GM10847 (cell line): Measurements from ENCODE around the gene GLMN.

ENCODE experiments used
- POLR2A ChIP-seq: IDR thresholded peaks from 2 replicates; pipeline ENCODE4 v1.6.1; 2011; ENCODE audit not compliant: insufficient read length; ENCODE audit errors: extremely low read depth

GLMN gene

DNA sequence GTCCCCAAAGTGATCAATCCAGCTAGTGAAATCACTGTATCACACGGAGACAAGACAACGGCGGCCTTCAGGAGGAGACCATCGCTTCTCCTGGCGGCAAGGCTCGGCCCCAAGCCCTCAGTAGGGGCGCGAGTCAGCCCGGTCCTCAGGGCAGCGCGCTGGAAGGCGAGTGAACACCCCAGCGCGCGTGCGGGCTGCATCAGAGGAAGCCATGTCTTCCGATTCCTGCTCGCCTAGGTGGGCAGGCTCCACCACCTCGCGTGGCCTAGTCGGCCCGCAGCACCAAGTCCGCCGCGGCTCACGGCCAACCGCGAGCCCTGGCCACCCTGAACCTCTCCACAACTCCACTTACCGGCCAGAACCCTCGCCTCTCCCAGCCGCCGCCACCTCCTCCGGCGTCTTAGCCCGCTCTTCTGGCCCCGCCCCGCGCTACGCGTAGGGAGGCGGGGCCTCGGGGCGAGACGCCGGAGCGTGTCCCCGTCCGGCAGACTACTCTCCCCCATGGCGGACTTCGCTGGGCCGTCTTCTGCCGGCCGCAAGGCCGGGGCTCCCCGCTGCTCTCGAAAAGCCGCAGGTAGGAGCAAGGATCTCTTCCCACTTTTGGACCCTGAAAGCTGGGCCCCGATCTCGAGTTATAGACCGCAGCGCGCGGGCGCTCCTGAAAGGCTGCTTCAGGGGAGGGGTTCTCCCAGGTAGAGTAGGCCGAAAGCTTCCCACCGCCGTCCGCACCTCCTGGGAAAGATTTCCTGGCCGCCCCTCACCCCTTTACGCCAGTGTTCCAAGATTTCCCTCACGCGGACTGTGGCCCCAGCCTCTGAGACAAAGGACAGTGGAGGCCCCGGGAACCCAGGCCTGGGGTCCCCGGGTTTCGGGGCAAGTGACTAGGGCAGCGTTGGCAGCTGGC lies at the start of gene GLMN, which contains the start of gene RPAP2:
Gene GLMN (minus strand): TSS at position 415 of the 904 bp plus-strand sequence. CDS start 988 bp downstream, outside the sequence.
Gene RPAP2 (plus strand): TSS at position 487 of the 904 bp plus-strand sequence. CDS start 15 bp downstream, at position 502.
- peak; percentile 83 for TF ChIP-seq POLR2A

DNA sequence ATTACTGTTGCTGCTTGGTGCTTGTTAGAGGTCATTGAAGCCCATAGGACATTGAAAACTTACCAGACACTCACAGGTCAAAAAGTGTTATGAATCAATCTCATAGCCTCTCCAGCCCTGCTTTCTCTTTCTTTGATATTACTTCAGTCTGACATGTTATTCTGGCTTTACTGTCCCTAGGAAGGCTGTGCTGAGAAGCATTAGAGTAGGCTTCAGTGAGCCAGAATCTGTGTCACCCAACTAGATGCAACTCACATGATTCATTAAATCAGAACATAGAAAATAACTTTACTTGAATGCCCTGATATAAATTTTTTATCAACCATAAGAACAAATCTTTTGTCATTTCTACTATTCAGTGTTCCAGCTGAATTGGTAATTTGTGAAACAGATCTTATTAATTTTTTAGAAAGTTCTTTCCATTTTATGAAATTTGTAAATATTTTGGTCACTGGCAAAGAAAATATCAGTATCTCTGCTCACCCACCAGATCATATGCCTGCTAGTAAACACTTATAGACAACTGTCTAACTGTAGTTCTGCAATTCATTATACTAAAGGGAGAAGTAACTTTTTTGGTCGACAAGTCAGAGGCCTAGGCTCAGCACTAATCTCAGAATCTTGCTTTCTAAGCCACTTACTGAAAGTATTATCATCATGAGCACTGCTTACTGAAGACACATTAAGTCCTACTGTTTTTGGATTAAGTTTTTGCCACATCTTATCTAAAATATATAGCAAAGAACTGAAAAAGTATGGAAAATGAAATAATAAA lies 48.3 kb upstream of the GLMN start:
- no peak for TF ChIP-seq POLR2A

DNA sequence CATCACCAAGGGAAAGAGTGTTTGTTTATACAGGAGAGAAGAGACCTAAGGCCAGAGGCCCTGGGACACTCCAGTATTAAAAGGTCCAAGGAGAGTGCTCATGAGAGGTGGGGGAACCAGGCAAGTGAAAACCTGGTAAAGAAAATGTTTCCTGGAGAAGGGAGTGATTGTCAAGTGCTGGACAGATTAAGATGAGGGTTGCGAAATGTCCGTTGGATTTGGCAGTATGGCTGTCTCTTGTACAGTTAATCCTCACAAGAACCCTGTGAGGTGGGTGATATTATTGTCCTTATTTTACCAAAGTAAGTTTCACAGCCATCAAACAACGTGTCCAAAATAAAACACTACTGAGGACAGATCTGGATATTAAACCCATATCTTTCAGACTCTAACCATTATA lies 44.3 kb upstream of the GLMN start:
- TF ChIP-seq POLR2A = no peak

DNA sequence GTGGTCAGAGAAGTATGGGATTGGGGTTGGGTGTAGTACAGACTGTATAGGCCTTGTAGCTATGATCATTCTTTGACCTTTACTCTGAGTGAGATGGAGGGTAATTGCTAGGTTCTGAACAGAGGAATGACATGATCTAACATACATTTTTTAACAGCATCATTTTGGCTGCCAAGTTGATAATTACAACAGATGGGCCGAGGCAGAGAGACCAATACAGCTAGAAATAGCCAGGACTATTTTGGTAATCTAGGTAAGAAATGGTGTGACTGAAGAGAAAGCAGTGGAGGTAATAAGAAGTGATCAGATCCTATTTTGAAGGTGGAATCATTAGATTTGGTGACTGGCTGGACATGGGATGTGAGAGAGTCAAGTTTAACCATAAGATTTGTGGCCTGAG lies 43.6 kb upstream of the GLMN start:
- TF ChIP-seq POLR2A = no peak

DNA sequence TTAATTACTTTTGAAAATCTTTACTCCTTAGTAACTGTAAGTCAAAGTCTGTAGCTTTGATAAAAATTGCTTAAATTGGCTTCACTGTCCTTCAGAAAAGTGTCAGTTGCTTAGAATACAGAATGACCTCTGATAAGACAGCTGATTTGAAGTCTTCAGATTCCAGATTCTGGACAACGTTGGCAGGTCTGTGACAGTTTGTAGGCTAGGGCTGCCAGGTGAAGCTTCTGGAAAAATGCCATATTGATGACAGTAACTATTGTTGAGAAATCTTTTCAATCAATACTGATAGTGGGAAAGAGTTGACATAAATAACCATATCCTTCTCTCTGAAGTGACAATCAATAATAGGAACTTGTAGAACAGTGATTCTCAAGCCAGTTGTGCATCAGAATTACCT lies 41.4 kb upstream of the GLMN start:
- TF ChIP-seq POLR2A = no peak

- no peak for TF ChIP-seq POLR2A
These were observed 34.9 kb upstream of the GLMN start for GRCh38 chr1:92333668-92334067.

DNA sequence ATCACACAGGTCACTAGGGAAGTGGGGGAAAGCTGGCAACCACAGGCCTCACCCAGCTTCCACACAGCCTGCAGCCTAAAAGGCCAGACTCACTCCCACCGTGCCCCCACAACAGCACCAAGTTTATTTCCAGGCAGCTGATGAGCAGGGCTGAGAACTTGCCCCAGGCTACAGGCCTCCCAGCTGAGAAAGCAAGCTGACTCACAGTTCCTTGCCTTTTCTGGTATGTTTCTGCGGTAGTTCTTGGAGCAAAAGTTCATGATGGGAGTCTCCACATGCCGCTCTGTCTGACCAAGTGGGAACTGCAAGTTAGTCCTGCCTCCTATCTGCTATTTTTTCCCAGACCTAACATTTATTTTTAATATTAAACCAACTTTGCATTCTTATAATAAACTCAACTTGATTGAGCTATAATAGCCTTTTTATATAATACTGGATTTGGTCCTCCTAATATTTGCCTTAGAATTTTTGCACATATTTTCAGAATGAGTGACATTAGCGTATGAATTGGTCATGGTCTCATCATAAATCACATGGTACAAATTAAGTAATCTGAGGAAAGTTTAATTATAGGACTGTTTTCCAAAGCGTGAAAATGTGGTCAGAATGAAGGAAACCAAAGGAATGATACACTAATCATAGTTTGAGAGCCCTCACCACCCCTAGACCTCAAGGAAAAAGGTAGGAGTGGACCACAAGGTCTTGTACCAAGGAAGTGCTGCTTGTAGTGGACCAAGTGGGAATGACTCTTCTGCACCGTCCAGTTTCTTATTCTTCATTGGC lies 30.8 kb upstream of the GLMN start:
- no peak for TF ChIP-seq POLR2A

- no peak for TF ChIP-seq POLR2A
These were observed 29.0 kb upstream of the GLMN start for GRCh38 chr1:92327794-92328193.

- TF ChIP-seq POLR2A = no peak
These were observed 27.9 kb upstream of the GLMN start for GRCh38 chr1:92326681-92327080.

- TF ChIP-seq POLR2A = no peak
These were observed 26.0 kb upstream of the GLMN start for GRCh38 chr1:92324784-92325183.

DNA sequence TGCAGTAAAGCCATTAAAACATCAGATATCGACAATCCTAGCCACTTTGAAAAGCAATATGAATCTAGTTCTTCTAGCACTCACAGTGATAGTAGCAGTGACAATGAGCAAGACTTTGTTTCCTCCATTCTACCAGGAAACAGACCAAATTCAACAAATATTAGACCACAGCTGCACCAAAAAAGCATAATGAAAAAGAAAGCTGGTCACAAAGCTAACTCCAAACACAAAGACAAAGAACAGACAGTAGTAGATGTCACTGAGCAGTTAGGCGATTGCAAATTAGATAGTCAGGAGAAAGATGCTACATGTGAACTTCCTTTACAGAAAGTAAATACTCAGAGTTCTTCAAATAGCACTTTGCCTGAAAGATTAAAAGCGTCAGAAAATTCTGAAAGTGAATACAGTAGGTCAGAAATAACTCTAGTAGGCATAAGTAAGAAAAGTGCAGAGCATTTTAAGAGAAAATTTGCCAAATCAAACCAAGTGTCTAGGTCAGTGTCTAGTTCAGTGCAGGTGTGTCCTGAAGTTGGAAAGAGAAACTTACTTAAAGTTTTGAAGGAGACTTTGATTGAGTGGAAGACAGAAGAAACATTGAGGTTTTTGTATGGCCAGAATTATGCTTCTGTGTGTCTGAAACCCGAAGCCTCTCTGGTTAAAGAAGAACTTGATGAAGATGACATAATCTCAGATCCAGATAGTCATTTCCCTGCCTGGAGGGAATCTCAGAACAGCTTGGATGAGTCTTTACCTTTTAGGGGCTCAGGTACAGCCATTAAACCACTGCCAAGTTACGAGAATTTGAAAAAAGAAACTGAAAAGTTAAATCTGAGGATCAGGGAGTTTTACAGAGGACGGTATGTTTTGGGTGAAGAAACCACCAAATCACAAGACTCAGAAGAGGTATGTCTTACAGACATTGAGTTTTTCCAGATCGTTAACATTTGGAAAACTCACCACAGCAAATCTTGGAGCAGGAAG lies 25.0 kb upstream of the GLMN start:
- no peak for TF ChIP-seq POLR2A

DNA sequence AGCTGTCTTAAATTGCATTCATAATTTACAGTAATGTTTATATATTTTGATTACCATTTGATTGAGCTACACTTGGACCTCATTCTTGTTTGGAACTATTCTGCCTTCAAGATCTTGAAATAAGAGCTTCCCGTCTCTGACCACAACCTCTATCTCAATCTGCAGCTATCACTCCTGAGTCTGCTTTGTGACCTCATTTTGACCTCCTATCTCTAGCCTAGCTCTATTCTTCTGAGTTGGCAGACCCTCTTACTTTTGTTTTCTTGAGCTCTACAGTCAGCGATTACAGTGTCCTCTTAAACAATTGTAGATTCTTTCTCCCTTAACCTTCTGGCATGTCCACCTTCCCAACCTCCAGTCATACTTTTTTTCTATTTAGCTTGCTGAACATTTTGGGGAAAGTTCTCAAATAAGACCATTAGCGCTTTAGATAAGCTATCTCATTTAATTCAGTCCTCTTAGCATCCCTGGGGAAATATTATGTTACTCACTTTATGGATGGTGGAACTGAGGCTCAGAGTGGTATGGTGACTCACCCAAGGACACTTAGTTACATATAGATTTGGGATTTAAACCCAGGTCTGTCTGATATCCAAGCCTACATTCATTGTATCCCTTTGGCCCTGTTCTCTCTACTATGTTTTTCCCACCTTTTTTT lies 19.2 kb upstream of the GLMN start:
- no peak for TF ChIP-seq POLR2A

DNA sequence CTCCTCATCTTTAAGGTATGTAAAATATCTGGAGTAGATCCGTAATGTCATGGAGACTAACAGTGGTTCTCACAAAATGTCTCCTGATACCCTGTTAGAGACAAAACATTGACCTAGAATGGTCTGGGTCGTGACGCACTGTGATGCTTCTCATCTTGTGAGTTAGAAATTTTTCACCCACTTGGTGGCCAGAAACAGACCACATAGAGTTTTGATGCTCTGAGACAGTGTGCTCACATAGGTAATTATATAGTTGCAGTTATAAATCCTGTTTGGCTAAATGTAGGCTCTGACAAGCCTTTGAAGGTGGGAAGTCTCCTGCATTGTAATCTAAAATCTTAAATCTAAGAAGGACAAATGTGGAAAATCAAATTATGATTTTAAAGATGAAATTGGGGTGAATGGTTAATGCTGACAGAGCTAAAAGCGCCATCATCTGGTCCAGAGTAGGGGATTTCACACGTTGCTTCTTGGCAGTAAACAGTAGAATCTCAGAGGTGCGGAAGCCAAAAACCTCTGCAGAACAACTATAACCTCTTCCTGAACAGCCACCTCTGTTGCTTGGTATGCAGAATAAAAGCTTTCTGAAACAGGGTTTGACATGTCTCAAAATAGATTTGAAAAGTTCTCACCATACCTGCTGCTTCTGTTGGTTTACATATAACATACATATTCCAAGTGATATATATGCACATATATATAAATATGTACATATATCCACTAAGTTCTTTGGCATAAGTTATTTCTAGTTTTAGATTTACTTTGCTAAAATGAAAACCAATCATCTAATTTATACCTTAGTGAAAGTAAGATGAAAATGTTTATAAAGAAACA lies 17.2 kb upstream of the GLMN start:
- TF ChIP-seq POLR2A = no peak
